ENCODE data around the gene CACNA1B.

The CACNA1B gene

GRCh38 chr9:137943655-137944054 lies 66.1 kb downstream of the CACNA1B start:
- Histone ChIP-seq H3K4me1 (ENCODE audit: insufficient read depth, low read length) (no peaks in the 10 kb centered on the region), H3K36me3 (ENCODE audit: insufficient read depth, low read length) (no peaks in the 10 kb centered on the region), H3K4me3 (ENCODE audit: low read length) (no peak overlapping the region), H3K27me3 (ENCODE audit: insufficient read depth, low read length) (no peaks in the 10 kb centered on the region), H2AFZ (ENCODE audit: low read depth, low read length) (no peak overlapping the region), H3K9me3 (ENCODE audit: low read length) (peaks cover 12% of the 10 kb centered on the region)

- peaks cover 14% of the 10 kb centered on the region for H3K9me3 ChIP-seq (ENCODE audit: low read length)
These were observed 68.0 kb downstream of the CACNA1B start for GRCh38 chr9:137945581-137945980.

GRCh38 chr9:137946993-137947392 lies 69.4 kb downstream of the CACNA1B start:
- no peaks in the 10 kb centered on the region for H3K4me1 ChIP-seq (ENCODE audit: insufficient read depth, low read length)
- peaks cover 14% of the 10 kb centered on the region for H3K9me3 ChIP-seq (ENCODE audit: low read length)
- H3K27me3 ChIP-seq (ENCODE audit: insufficient read depth, low read length), result no peaks in the 10 kb centered on the region
- no peak overlapping the region for H3K4me3 ChIP-seq (ENCODE audit: low read length)
- no peak overlapping the region for H2AFZ ChIP-seq (ENCODE audit: low read depth, low read length)
- H3K36me3 ChIP-seq (ENCODE audit: insufficient read depth, low read length), result no peaks in the 10 kb centered on the region

More at GRCh38 chr9:137945581-137945980, 68.0 kb downstream of the CACNA1B start:
- H3K4me1 ChIP-seq (ENCODE audit: insufficient read depth, low read length), result no peaks in the 10 kb centered on the region
- no peak overlapping the region for H2AFZ ChIP-seq (ENCODE audit: low read depth, low read length)
- H3K36me3 ChIP-seq (ENCODE audit: insufficient read depth, low read length), result no peaks in the 10 kb centered on the region
- H3K27me3 ChIP-seq (ENCODE audit: insufficient read depth, low read length), result no peaks in the 10 kb centered on the region
- no peak overlapping the region for H3K4me3 ChIP-seq (ENCODE audit: low read length)

- no peak overlapping the region for H2AFZ ChIP-seq (ENCODE audit: low read depth, low read length)
- no peaks in the 10 kb centered on the region for H3K4me1 ChIP-seq (ENCODE audit: insufficient read depth, low read length)
- no peak overlapping the region for H3K4me3 ChIP-seq (ENCODE audit: low read length)
- no peaks in the 10 kb centered on the region for H3K36me3 ChIP-seq (ENCODE audit: insufficient read depth, low read length)
- H3K9me3 ChIP-seq (ENCODE audit: low read length), result peaks cover 12% of the 10 kb centered on the region
- H3K27me3 ChIP-seq (ENCODE audit: insufficient read depth, low read length), result no peaks in the 10 kb centered on the region
These were observed 71.1 kb downstream of the CACNA1B start for GRCh38 chr9:137948642-137949041.

- H3K4me1 ChIP-seq (ENCODE audit: insufficient read depth, low read length), result no peaks in the 10 kb centered on the region
- H2AFZ ChIP-seq (ENCODE audit: low read depth, low read length), result no peak overlapping the region
- H3K9me3 ChIP-seq (ENCODE audit: low read length), result peaks cover 11% of the 10 kb centered on the region
- no peak overlapping the region for H3K4me3 ChIP-seq (ENCODE audit: low read length)
- no peaks in the 10 kb centered on the region for H3K27me3 ChIP-seq (ENCODE audit: insufficient read depth, low read length)
- no peaks in the 10 kb centered on the region for H3K36me3 ChIP-seq (ENCODE audit: insufficient read depth, low read length)
These were observed 71.7 kb downstream of the CACNA1B start for GRCh38 chr9:137949260-137949659.

GRCh38 chr9:137951107-137951506 lies 73.5 kb downstream of the CACNA1B start:
- H2AFZ ChIP-seq (ENCODE audit: low read depth, low read length), result no peak overlapping the region
- H3K36me3 ChIP-seq (ENCODE audit: insufficient read depth, low read length), result no peaks in the 10 kb centered on the region
- H3K27me3 ChIP-seq (ENCODE audit: insufficient read depth, low read length), result no peaks in the 10 kb centered on the region

GRCh38 chr9:137951597-137952490 lies 74.3 kb downstream of the CACNA1B start:
- no peaks in the 10 kb centered on the region for H3K27me3 ChIP-seq (ENCODE audit: insufficient read depth, low read length)
- no peak overlapping the region for H3K4me3 ChIP-seq (ENCODE audit: low read length)
- no peaks in the 10 kb centered on the region for H3K36me3 ChIP-seq (ENCODE audit: insufficient read depth, low read length)
- H3K4me1 ChIP-seq (ENCODE audit: insufficient read depth, low read length), result no peaks in the 10 kb centered on the region
- no peak overlapping the region for H2AFZ ChIP-seq (ENCODE audit: low read depth, low read length)
- H3K9me3 ChIP-seq (ENCODE audit: low read length), result peaks cover 2% of the 10 kb centered on the region

More at GRCh38 chr9:137951107-137951506, 73.5 kb downstream of the CACNA1B start:
- H3K4me1 ChIP-seq (ENCODE audit: insufficient read depth, low read length), result no peaks in the 10 kb centered on the region
- H3K9me3 ChIP-seq (ENCODE audit: low read length), result peaks cover 4% of the 10 kb centered on the region
- H3K4me3 ChIP-seq (ENCODE audit: low read length), result no peak overlapping the region

- no peak overlapping the region for H3K4me3 ChIP-seq (ENCODE audit: low read length)
These were observed 75.5 kb downstream of the CACNA1B start for GRCh38 chr9:137952976-137953666.

GRCh38 chr9:137953683-137954438 lies 76.3 kb downstream of the CACNA1B start:
- no peaks in the 10 kb centered on the region for H3K27me3 ChIP-seq (ENCODE audit: insufficient read depth, low read length)
- H3K4me3 ChIP-seq (ENCODE audit: low read length), result no peak overlapping the region
- no peaks in the 10 kb centered on the region for H3K4me1 ChIP-seq (ENCODE audit: insufficient read depth, low read length)
- peaks cover 2% of the 10 kb centered on the region for H3K9me3 ChIP-seq (ENCODE audit: low read length)
- no peaks in the 10 kb centered on the region for H3K36me3 ChIP-seq (ENCODE audit: insufficient read depth, low read length)
- no peak overlapping the region for H2AFZ ChIP-seq (ENCODE audit: low read depth, low read length)

More at GRCh38 chr9:137952976-137953666, 75.5 kb downstream of the CACNA1B start:
- Histone ChIP-seq H2AFZ (ENCODE audit: low read depth, low read length) (no peak overlapping the region), H3K27me3 (ENCODE audit: insufficient read depth, low read length) (no peaks in the 10 kb centered on the region), H3K9me3 (ENCODE audit: low read length) (peaks cover 2% of the 10 kb centered on the region), H3K4me1 (ENCODE audit: insufficient read depth, low read length) (no peaks in the 10 kb centered on the region), H3K36me3 (ENCODE audit: insufficient read depth, low read length) (no peaks in the 10 kb centered on the region)

GRCh38 chr9:137955224-137955570 lies 77.6 kb downstream of the CACNA1B start:
- H3K36me3 ChIP-seq (ENCODE audit: insufficient read depth, low read length), result no peaks in the 10 kb centered on the region
- no peak overlapping the region for H2AFZ ChIP-seq (ENCODE audit: low read depth, low read length)
- H3K9me3 ChIP-seq (ENCODE audit: low read length), result no peaks in the 10 kb centered on the region
- H3K4me1 ChIP-seq (ENCODE audit: insufficient read depth, low read length), result no peaks in the 10 kb centered on the region
- H3K27me3 ChIP-seq (ENCODE audit: insufficient read depth, low read length), result no peaks in the 10 kb centered on the region
- H3K4me3 ChIP-seq (ENCODE audit: low read length), result no peak overlapping the region

- no peaks in the 10 kb centered on the region for H3K27me3 ChIP-seq (ENCODE audit: insufficient read depth, low read length)
- H3K9me3 ChIP-seq (ENCODE audit: low read length), result peaks cover 3% of the 10 kb centered on the region
- no peak overlapping the region for H2AFZ ChIP-seq (ENCODE audit: low read depth, low read length)
- no peaks in the 10 kb centered on the region for H3K36me3 ChIP-seq (ENCODE audit: insufficient read depth, low read length)
- no peak overlapping the region for H3K4me3 ChIP-seq (ENCODE audit: low read length)
- H3K4me1 ChIP-seq (ENCODE audit: insufficient read depth, low read length), result no peaks in the 10 kb centered on the region
These were observed 78.0 kb downstream of the CACNA1B start for GRCh38 chr9:137955586-137955985.

GRCh38 chr9:137956039-137956438 lies 78.5 kb downstream of the CACNA1B start:
- Histone ChIP-seq H3K4me3 (ENCODE audit: low read length) (no peak overlapping the region), H2AFZ (ENCODE audit: low read depth, low read length) (no peak overlapping the region), H3K9me3 (ENCODE audit: low read length) (peaks cover 3% of the 10 kb centered on the region), H3K27me3 (ENCODE audit: insufficient read depth, low read length) (no peaks in the 10 kb centered on the region), H3K4me1 (ENCODE audit: insufficient read depth, low read length) (no peaks in the 10 kb centered on the region), H3K36me3 (ENCODE audit: insufficient read depth, low read length) (no peaks in the 10 kb centered on the region)

Data from neuron (in vitro differentiated cells).